CD4-positive, alpha-beta T cell treated with Interleukin-6 at 100 ng/mL for 8 hours (primary cell): ENCODE results near the gene C10orf71.

ENCODE experiments used
- DNase-seq: peaks from one replicate; pipeline ENCODE4 v3.0.0-alpha.2; 2020; ENCODE audit warnings: mixed read lengths, low spot score

C10orf71 gene

GRCh38 chr10:49360271-49361177, 61.6 kb downstream of the C10orf71 start:
- DNase-seq: no peak

- DNase-seq: no peak
Observed at GRCh38 chr10:49361178-49361554, 62.2 kb downstream of the C10orf71 start.

GRCh38 chr10:49361735-49362568, 63.0 kb downstream of the C10orf71 start:
- DNase-seq: no peak

GRCh38 chr10:49362596-49363260, 63.8 kb downstream of the C10orf71 start:
- DNase-seq: no peak

- DNase-seq: no peak
Observed at GRCh38 chr10:49363309-49364031, 64.5 kb downstream of the C10orf71 start.

- DNase-seq: no peak
Observed at GRCh38 chr10:49364051-49364450, 65.1 kb downstream of the C10orf71 start.

- DNase-seq: no peak
Observed at GRCh38 chr10:49364747-49365146, 65.8 kb downstream of the C10orf71 start.

- DNase-seq: no peak
Observed at GRCh38 chr10:49365275-49365674, 66.3 kb downstream of the C10orf71 start.

- DNase-seq: no peak
Observed at GRCh38 chr10:49365675-49366415, 66.9 kb downstream of the C10orf71 start.

GRCh38 chr10:49366460-49366859, 67.5 kb downstream of the C10orf71 start:
- DNase-seq: no peak

- DNase-seq: no peak
Observed at GRCh38 chr10:49367600-49367999, 68.6 kb downstream of the C10orf71 start.

- no peak for DNase-seq
Observed at GRCh38 chr10:49368256-49368655, 69.3 kb downstream of the C10orf71 start.

- no peak for DNase-seq
Observed at GRCh38 chr10:49369216-49370162, 70.5 kb downstream of the C10orf71 start.

GRCh38 chr10:49370326-49371100, 71.5 kb downstream of the C10orf71 start:
- no peak for DNase-seq

GRCh38 chr10:49371967-49372366, 73.0 kb downstream of the C10orf71 start:
- DNase-seq: no peak

- DNase-seq: no peak
Observed at GRCh38 chr10:49373361-49373760, 74.4 kb downstream of the C10orf71 start.

- no peak for DNase-seq
Observed at GRCh38 chr10:49374740-49375139, 75.8 kb downstream of the C10orf71 start.

GRCh38 chr10:49375611-49376010, 76.6 kb downstream of the C10orf71 start:
- DNase-seq: no peak
